GM12865 (cell line): ENCODE results near the gene LHFPL6.
A peak's percentile ranks its signal among the peaks of the same experiment; 100 is the strongest.

ENCODE experiments used
- DNase-seq: peaks from one replicate; pipeline ENCODE4 v3.0.0; 2010; ENCODE audit warnings: low read depth
- H3K4me3 ChIP-seq: 2 replicates; pipeline ENCODE4 v1.5.1; 2011; ENCODE audit warnings: mild to moderate bottlenecking, low read depth, low read length, control low read depth
- TF ChIP-seq, protein P1 (sequence below): IDR thresholded peaks from 2 replicates; pipeline ENCODE4 v1.5.1; 2011; ENCODE audit warnings: low read length, control low read depth, low read depth, inconsistent platforms; ENCODE audit not compliant: insufficient read depth; ENCODE audit errors: missing control alignments

Gene LHFPL6

GRCh38 chr13:39415008-39415802 is 187.8 kb downstream of the LHFPL6 start:
- TF ChIP-seq, protein P1, sequence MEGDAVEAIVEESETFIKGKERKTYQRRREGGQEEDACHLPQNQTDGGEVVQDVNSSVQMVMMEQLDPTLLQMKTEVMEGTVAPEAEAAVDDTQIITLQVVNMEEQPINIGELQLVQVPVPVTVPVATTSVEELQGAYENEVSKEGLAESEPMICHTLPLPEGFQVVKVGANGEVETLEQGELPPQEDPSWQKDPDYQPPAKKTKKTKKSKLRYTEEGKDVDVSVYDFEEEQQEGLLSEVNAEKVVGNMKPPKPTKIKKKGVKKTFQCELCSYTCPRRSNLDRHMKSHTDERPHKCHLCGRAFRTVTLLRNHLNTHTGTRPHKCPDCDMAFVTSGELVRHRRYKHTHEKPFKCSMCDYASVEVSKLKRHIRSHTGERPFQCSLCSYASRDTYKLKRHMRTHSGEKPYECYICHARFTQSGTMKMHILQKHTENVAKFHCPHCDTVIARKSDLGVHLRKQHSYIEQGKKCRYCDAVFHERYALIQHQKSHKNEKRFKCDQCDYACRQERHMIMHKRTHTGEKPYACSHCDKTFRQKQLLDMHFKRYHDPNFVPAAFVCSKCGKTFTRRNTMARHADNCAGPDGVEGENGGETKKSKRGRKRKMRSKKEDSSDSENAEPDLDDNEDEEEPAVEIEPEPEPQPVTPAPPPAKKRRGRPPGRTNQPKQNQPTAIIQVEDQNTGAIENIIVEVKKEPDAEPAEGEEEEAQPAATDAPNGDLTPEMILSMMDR, result peak; percentile 21
- peak; percentile 44 for DNase-seq
- H3K4me3 ChIP-seq, result no peak overlapping the region

- H3K4me3 ChIP-seq, result no peak overlapping the region
- TF ChIP-seq, protein P1, result no peak
- DNase-seq, result peak; percentile 23
Observed at GRCh38 chr13:39414339-39414738, 188.7 kb downstream of the LHFPL6 start.

GRCh38 chr13:39411511-39411910 is 191.5 kb downstream of the LHFPL6 start:
- DNase-seq, result no peak
- TF ChIP-seq, protein P1, result no peak
- no peak overlapping the region for H3K4me3 ChIP-seq

- no peak for DNase-seq
- H3K4me3 ChIP-seq, result no peak overlapping the region
Observed at GRCh38 chr13:39410964-39411363, 192.0 kb downstream of the LHFPL6 start.

DNA sequence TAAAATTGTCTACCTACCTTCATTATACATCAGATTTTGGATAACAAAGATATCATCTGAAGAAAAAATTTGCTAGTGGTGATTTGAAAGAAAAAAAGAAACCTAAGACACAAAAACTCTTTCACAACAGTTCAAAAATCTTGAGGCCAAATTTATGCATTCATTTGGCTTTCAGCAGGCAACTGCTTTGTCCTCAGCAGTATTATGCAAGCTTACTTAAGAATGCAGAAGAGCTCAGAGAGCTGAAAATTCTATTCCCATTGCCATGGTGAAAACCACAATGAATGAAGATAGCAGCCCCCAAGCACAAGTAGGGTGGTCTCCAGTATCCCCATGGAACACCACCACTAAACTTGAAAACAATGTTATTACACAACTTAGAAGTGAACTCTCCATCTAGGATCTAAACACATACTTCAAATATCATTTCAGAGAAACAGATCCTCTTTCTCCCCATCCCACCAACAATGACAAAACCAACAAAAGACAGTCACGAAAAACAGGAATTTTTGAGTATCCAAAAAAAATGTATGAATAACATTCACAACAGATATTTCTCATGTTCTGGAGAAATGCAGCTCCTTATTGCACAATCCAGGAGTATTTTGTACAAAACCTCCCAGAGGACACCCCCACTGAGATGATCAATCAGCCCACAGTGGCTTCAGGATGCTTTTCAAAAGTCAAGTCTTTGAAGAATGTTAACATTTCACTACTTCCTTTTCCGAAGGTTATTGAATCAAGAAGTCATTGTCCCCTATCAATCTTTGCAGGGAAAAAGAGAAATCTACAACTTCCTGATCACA is 192.7 kb downstream of the LHFPL6 start:
- H3K4me3 ChIP-seq, result no peak overlapping the region
- TF ChIP-seq, protein P1, result no peak
- DNase-seq, result no peak

More at GRCh38 chr13:39410964-39411363, 192.0 kb downstream of the LHFPL6 start:
- TF ChIP-seq, protein P1, result no peak

GRCh38 chr13:39408512-39408911 is 194.5 kb downstream of the LHFPL6 start:
- TF ChIP-seq, protein P1, result no peak

More at GRCh38 chr13:39408512-39408911, 194.5 kb downstream of the LHFPL6 start:
- no peak for DNase-seq
- no peak overlapping the region for H3K4me3 ChIP-seq
